AG04450 (cell line): Measurements from ENCODE around the gene KRT32. TPM values are rescaled to one million over a fixed set of nuclear protein-coding genes. Genes with fewer than 3 reads are reported as not detected.

Experiments
- CTCF ChIA-PET: fragments of 300-600, 350-600 bp; formaldehyde crosslinking; extraction: SDS; loops from one replicate; lab custom pipeline; 2022; ENCODE audit warnings: antibody characterized with exemption, inconsistent platforms; lab: Charles Lee
- POLR2A ChIA-PET: fragments of 350-600 bp; formaldehyde crosslinking; extraction: SDS; loops from one replicate; lab custom pipeline; 2021; ENCODE audit warnings: antibody characterized with exemption, inconsistent platforms; lab: Yijun Ruan, JAX
- DNase-seq: peaks from one replicate; pipeline ENCODE4 v3.0.0-alpha.2; 2011; ENCODE audit warnings: low read depth, low spot score
- H3K27ac ChIP-seq: one replicate; pipeline ENCODE4 v1.5.1; 2012; ENCODE audit warnings: low read depth, low read length, control low read depth
- H3K27me3 ChIP-seq: one replicate; pipeline ENCODE4 v1.6.0; 2012; ENCODE audit warnings: low read length; ENCODE audit not compliant: control insufficient read depth, insufficient read depth
- H3K4me3 ChIP-seq: 2 replicates; pipeline ENCODE4 v1.5.1; 2011; ENCODE audit warnings: mild to moderate bottlenecking, low read depth, low read length, control low read depth
- H3K9me3 ChIP-seq: 2 replicates; pipeline ENCODE4 v1.5.1; 2012; ENCODE audit warnings: low read length; ENCODE audit not compliant: control insufficient read depth, insufficient read depth
- CTCF ChIP-seq: IDR thresholded peaks from 2 replicates; pipeline ENCODE4 v1.5.1; 2011; ENCODE audit warnings: low read depth, low read length, control low read depth, inconsistent platforms
- polyA plus RNA-seq: library from polyadenylated mRNA; depleted of rRNA; stranded (reverse); fragments of >200 nt; gene quantifications from 2 replicates; pipeline ENCODE4 v1.2.3, GENCODE V29; 2011

KRT32 gene
- polyA plus RNA-seq, 1 experiment, result 0.09 TPM

GRCh38 chr17:41505809-41506767 lies 38.9 kb upstream of the KRT32 start:
- no peak for DNase-seq
- ChIA-PET CTCF (interaction anchor here (0.9 to 1.6 kb wide), 2 partner anchors 10 to 43 kb away, joined by 4 to 5 read pairs; no protein-coding TSS in a partner anchor), POLR2A (no interaction called here)
- H3K4me3 ChIP-seq, result no peak overlapping the region
- H3K9me3 ChIP-seq, result no peaks in the 10 kb centered on the region
- no peak for TF ChIP-seq CTCF
- H3K27me3 ChIP-seq, result peaks cover 2% of the 10 kb centered on the region
- no peak overlapping the region for H3K27ac ChIP-seq

- H3K9me3 ChIP-seq, result no peaks in the 10 kb centered on the region
- ChIA-PET POLR2A (no interaction called here), CTCF (interaction anchor here (0.9 to 3.4 kb wide), 2 partner anchors 9 to 44 kb away, joined by 4 to 12 read pairs; no protein-coding TSS in a partner anchor)
- no peak for TF ChIP-seq CTCF
- H3K4me3 ChIP-seq, result no peak within 1 kb of the TSS
- no peak for DNase-seq
- H3K27ac ChIP-seq, result no peak within 1 kb of the TSS
- H3K27me3 ChIP-seq, result peaks cover 2% of the 10 kb centered on the region
Measured at GRCh38 chr17:41505007-41505808, 38.0 kb upstream of the KRT32 start, which contains the start of gene KRT13. Gene KRT13, minus strand, starts transcription at chr17:41505612. Its CDS starts 62 bp downstream, at chr17:41505550.

- H3K27ac ChIP-seq, result no peak overlapping the region
- ChIA-PET POLR2A (no interaction called here), CTCF (interaction anchor here (1.6 to 3.4 kb wide), 2 partner anchors 45 to 159 kb away, joined by 4 to 12 read pairs; no protein-coding TSS in a partner anchor)
- H3K9me3 ChIP-seq, result no peaks in the 10 kb centered on the region
- peaks cover 2% of the 10 kb centered on the region for H3K27me3 ChIP-seq
- no peak for DNase-seq
- no peak overlapping the region for H3K4me3 ChIP-seq
- no peak for TF ChIP-seq CTCF
Measured at GRCh38 chr17:41504246-41504977, 37.2 kb upstream of the KRT32 start.

DNA sequence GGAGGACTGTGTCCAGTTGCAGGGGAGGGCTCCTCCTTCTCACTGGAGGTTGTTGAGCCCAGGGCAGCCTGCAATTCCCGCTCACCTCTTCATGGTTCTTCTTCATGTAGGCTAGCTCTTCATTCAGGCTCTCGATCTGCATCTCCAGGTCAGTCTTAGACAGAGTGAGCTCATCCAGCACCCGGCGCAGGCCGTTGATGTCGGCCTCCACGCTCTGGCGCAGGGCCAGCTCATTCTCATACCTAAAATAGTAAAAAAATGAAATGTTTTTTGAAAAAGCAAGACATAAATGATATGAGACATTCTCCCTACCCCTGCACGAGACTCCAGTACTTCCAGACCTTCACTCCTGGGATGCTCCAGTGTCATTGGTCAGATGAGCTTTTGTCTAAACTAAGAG lies 36.0 kb upstream of the KRT32 start:
- H3K4me3 ChIP-seq, result no peak overlapping the region
- no peak overlapping the region for H3K27ac ChIP-seq
- ChIA-PET CTCF (interaction anchor here (1.6 to 3.4 kb wide), 2 partner anchors 46 to 160 kb away, joined by 4 to 12 read pairs; no protein-coding TSS in a partner anchor), POLR2A (no interaction called here)
- no peak for DNase-seq
- no peaks in the 10 kb centered on the region for H3K9me3 ChIP-seq
- no peak for TF ChIP-seq CTCF
- no peaks in the 10 kb centered on the region for H3K27me3 ChIP-seq
